Coronary artery (tissue), 2 donors: ENCODE results near the gene KCNA2.

Experiments
- DNase-seq: peaks from one replicate; pipeline ENCODE4 v3.0.0-alpha.2; 2017; ENCODE audit warnings: low spot score
- H3K27ac ChIP-seq, 2 donors: fragments of 200-600 bp; sonication (generic); one replicate each; pipeline ENCODE4 v1.5.1; 2016 to 2019
- H3K4me3 ChIP-seq: fragments of 200-600 bp; sonication (generic); 2 replicates; pipeline ENCODE4 v1.5.1; 2016; ENCODE audit warnings: mild to moderate bottlenecking, moderate library complexity
- TF ChIP-seq, protein P1 (sequence below): fragments of 200-600 bp; sonication (generic); IDR thresholded peaks from one replicate; pipeline ENCODE4 v1.5.1; 2019; ENCODE audit warnings: antibody characterized with exemption

KCNA2 gene

DNA sequence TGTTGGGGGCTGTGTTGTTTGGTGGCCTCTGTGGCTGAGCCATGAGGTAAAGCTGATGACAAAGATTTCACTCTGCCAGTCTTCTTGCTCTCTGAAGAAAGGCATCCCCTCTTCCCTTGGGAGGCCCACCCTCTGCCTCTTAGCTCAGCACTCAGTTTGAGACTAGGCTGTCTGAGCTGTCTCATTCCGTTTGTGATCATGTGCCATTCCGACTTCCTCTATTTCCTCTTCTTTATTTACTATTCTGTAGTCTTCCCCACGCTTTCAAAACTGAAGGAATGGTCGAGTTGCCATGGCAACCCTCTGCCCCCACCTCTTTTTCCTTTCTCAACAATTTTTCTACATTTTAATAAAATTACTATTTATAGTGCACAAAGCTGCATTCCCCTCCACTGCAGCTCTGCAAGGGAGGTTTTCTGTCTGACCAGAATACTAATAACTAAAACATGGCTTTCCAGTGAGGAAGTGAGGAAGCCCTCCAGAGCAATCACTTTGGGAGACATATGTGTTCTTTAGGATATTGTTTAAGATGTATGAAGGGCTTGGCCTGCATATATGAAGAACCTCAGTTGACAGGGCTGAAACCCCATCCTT, 37.8 kb upstream of the KCNA2 start:
- Histone ChIP-seq H3K4me3 (no peak overlapping the region), H3K27ac (no peak overlapping the region)
- DNase-seq: no peak
- TF ChIP-seq, protein P1, sequence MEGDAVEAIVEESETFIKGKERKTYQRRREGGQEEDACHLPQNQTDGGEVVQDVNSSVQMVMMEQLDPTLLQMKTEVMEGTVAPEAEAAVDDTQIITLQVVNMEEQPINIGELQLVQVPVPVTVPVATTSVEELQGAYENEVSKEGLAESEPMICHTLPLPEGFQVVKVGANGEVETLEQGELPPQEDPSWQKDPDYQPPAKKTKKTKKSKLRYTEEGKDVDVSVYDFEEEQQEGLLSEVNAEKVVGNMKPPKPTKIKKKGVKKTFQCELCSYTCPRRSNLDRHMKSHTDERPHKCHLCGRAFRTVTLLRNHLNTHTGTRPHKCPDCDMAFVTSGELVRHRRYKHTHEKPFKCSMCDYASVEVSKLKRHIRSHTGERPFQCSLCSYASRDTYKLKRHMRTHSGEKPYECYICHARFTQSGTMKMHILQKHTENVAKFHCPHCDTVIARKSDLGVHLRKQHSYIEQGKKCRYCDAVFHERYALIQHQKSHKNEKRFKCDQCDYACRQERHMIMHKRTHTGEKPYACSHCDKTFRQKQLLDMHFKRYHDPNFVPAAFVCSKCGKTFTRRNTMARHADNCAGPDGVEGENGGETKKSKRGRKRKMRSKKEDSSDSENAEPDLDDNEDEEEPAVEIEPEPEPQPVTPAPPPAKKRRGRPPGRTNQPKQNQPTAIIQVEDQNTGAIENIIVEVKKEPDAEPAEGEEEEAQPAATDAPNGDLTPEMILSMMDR: no peak

DNA sequence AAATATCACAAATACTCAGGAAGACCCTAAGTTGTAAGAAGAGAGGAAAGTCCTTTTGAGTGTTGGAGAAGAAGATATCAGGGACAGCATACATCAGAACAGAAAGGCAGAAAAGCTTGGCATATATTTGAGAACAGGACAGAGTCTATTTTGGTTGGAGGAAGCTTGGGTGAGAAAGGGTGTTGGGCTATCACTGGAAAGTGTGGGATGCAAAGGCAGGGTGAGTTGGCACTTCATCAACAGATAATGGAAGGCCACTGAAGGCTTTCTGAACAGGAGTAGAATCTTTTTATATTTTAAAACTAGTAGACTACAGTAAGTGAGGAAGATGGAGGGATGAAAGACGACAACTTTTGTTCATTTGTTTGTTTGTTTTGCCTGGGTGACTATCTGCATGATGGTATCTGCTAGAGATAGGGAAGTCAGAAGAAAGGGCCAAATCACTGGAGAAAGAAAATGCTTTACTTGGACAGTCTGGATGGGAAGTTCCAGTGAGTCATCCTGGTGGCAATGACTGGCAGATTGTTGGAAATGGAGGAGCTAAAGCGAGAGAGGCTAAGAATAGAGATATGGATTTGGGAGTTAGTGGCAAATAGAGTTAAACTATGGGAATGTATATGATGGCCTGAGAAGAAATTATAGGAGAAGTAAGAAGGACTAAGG, 33.7 kb upstream of the KCNA2 start:
- H3K27ac ChIP-seq: no peak overlapping the region
- no peak overlapping the region for H3K4me3 ChIP-seq
- DNase-seq: no peak
- TF ChIP-seq, protein P1: no peak

DNA sequence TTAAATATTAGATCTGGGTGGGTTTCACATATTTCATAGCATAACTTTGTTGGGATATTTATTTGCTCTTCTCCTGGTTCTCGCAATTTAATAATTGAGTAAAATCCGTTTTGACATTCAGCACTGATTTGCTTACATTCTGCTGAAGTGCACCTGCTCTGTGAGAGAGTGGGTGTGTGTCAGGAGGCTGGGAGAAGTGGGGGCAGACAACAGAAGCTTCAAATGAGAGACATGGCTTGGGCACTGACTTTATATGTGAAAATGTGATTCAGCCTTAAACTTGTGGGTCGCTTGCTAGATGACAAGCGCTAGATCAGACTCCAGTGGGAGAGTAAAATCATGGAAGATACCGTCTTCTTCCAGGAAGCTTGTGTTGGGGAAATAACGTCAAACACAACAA, 32.4 kb upstream of the KCNA2 start:
- TF ChIP-seq, protein P1: no peak
- no peak for DNase-seq
- no peak overlapping the region for H3K27ac ChIP-seq
- no peak overlapping the region for H3K4me3 ChIP-seq

DNA sequence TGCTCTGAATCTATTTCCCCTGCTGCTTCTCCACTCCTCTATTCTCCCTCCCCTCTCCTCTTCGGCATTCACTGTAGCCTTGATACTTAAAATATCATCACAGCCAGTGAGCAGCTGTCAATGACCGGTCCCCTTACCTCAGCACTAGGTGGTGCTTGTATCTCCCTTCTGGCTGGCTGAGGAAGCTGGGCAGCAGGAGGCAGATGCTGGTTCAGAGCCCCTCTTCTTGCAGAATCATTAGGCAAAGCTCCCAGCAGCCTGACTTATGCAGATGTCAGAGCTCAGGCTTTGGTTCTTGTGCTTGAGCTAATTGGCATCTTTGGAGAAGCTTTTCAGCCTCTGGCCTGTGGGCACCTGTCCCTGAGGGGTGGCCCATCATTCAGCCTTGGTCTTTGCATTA, 31.9 kb upstream of the KCNA2 start:
- TF ChIP-seq, protein P1: no peak
- no peak overlapping the region for H3K4me3 ChIP-seq
- DNase-seq: no peak
- no peak overlapping the region for H3K27ac ChIP-seq

DNA sequence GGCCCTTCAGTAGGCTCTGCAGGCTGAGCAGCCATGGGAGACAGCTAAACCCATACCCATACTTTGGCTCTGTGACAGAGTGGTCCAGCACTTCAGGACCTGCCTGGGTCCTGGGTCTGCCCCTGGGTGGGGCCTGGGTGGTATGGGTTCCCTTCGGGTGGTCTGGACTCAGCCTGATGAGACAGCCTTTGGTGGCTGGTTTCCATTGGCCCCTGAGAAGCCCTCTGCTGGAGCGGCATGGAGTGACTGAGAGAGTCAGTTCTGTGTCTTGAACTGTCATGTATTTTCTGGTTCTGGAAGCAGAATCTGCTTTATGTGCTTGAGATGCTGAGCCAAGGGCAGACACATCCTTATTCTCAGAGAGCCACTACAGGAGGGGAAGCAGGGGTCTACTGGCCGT, 31.3 kb upstream of the KCNA2 start:
- TF ChIP-seq, protein P1: no peak

DNA sequence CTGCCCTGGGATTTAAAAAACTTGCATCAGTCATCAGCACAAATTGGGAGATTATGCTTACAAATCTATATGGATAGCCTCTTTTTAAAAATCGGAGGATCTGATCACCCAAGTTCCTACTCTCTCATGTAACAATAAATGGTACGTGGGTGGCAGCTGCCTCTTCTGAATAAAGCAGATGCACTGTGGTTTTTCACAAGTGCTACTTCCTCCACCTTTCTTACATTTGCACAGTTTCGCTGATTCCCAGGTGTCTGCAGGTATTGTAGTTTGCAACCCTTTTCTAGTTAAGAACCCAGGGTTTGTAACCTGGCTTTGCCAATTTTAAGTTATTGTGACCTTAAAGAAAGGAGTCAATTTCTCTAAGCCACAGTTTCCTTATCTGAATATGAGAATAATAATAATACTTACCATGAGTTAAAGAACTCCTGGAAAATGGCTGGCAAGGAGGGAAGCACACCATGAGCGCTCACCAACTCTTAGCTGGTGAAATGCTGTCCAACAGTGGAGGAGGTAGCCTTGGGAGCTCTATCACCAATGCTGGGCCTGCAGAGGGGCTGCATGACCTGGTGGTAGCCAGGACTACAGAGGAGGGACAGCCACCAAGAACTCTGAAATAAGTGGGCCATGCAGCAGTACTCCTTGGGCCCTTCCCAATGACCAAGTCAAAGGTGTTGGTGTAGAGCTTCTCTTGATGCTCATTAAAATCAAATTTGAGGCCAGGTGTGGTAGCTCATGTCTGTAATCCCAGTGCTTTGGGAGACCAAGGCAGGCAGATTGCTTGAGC, 30.2 kb upstream of the KCNA2 start:
- no peak overlapping the region for H3K27ac ChIP-seq
- DNase-seq: no peak
- TF ChIP-seq, protein P1: no peak

More for the DNA sequence above, 31.3 kb upstream of the KCNA2 start:
- H3K27ac ChIP-seq: no peak overlapping the region
- no peak overlapping the region for H3K4me3 ChIP-seq
- DNase-seq: no peak

More for the DNA sequence above, 30.2 kb upstream of the KCNA2 start:
- no peak overlapping the region for H3K4me3 ChIP-seq
